ENCODE measurements around the gene CDH13. TPM values are rescaled to one million over a fixed set of nuclear protein-coding genes. Genes with fewer than 3 reads are reported as not detected.

CDH13 gene
- total and polyA plus RNA-seq, 2 experiments from 2014 or later: 2.9 to 4.8 TPM

GRCh38 chr16:82882226-82882625, 255.5 kb downstream of the CDH13 start:
- Histone ChIP-seq H3K4me3 (no peak overlapping the region), H3K27ac (no peak overlapping the region), H3K4me1 (ENCODE audit: low read depth) (no peaks in the 10 kb centered on the region), H3K9me3 (ENCODE audit: low read depth) (no peaks in the 10 kb centered on the region), H3K36me3 (no peaks in the 10 kb centered on the region), H3K27me3 (no peaks in the 10 kb centered on the region)
- no peak for TF ChIP-seq CTCF (IDR thresholded peaks at IDR 0.05; ENCODE audit: low read depth, low read length)
- peak in 1 of 2 donors; percentile 16 for DNase-seq (ENCODE audit: low read depth in 1 of 2, low spot score in 1 of 2)

- no peak for TF ChIP-seq CTCF (IDR thresholded peaks at IDR 0.05; ENCODE audit: low read depth, low read length)
- H3K4me1 ChIP-seq (ENCODE audit: low read depth): no peaks in the 10 kb centered on the region
- no peaks in the 10 kb centered on the region for H3K27me3 ChIP-seq
- no peak overlapping the region for H3K4me3 ChIP-seq
- H3K36me3 ChIP-seq: no peaks in the 10 kb centered on the region
- no peak for DNase-seq (ENCODE audit: low read depth in 1 of 2, low spot score in 1 of 2)
- H3K9me3 ChIP-seq (ENCODE audit: low read depth): no peaks in the 10 kb centered on the region
- no peak overlapping the region for H3K27ac ChIP-seq
Observed at GRCh38 chr16:82882982-82883835, 256.4 kb downstream of the CDH13 start.

GRCh38 chr16:82884320-82884898, 257.6 kb downstream of the CDH13 start:
- no peaks in the 10 kb centered on the region for H3K4me1 ChIP-seq (ENCODE audit: low read depth)
- no peaks in the 10 kb centered on the region for H3K36me3 ChIP-seq
- TF ChIP-seq CTCF (IDR thresholded peaks at IDR 0.05; ENCODE audit: low read depth, low read length): no peak
- no peak overlapping the region for H3K27ac ChIP-seq
- no peaks in the 10 kb centered on the region for H3K27me3 ChIP-seq
- DNase-seq (ENCODE audit: low read depth in 1 of 2, low spot score in 1 of 2): no peak
- H3K9me3 ChIP-seq (ENCODE audit: low read depth): no peaks in the 10 kb centered on the region
- no peak overlapping the region for H3K4me3 ChIP-seq

- no peak for DNase-seq (ENCODE audit: low read depth in 1 of 2, low spot score in 1 of 2)
- no peak for TF ChIP-seq CTCF (IDR thresholded peaks at IDR 0.05; ENCODE audit: low read depth, low read length)
Observed at GRCh38 chr16:82886146-82886545, 259.4 kb downstream of the CDH13 start.

GRCh38 chr16:82888591-82889001, 261.8 kb downstream of the CDH13 start:
- peak in 1 of 2 donors; percentile 46 for DNase-seq (ENCODE audit: low read depth in 1 of 2, low spot score in 1 of 2)
- Histone ChIP-seq H3K9me3 (ENCODE audit: low read depth) (no peaks in the 10 kb centered on the region), H3K36me3 (no peaks in the 10 kb centered on the region), H3K4me1 (ENCODE audit: low read depth) (no peaks in the 10 kb centered on the region), H3K4me3 (no peak overlapping the region), H3K27ac (no peak overlapping the region), H3K27me3 (no peaks in the 10 kb centered on the region)
- TF ChIP-seq CTCF (IDR thresholded peaks at IDR 0.05; ENCODE audit: low read depth, low read length): no peak

More at GRCh38 chr16:82886146-82886545, 259.4 kb downstream of the CDH13 start:
- Histone ChIP-seq H3K36me3 (no peaks in the 10 kb centered on the region), H3K9me3 (ENCODE audit: low read depth) (no peaks in the 10 kb centered on the region), H3K4me3 (no peak overlapping the region), H3K27ac (no peak overlapping the region), H3K4me1 (ENCODE audit: low read depth) (no peaks in the 10 kb centered on the region), H3K27me3 (no peaks in the 10 kb centered on the region)

All from cardiac muscle cell (in vitro differentiated cells and primary cell).